Astrocyte (in vitro differentiated cells and primary cell): ENCODE results near the gene UPF2. TPM values are rescaled to one million over a fixed set of nuclear protein-coding genes. Genes with fewer than 3 reads are reported as not detected.

Experiments
- DNase-seq: peaks from one replicate; pipeline ENCODE4 v3.0.0-alpha.2; 2010; ENCODE audit warnings: low read depth
- FAIRE-seq: peaks from 2 replicates; lab custom pipeline; 2011; peaks lifted over from hg19 to GRCh38; lab: Jason Lieb, UNC
- H2AFZ ChIP-seq: 2 replicates; pipeline ENCODE4 v1.6.0; 2012; ENCODE audit warnings: low read depth, low read length, inconsistent platforms
- H3K27ac ChIP-seq: 2 replicates; pipeline ENCODE4 v1.5.1; 2011; ENCODE audit warnings: low read depth, low read length, inconsistent platforms
- H3K27me3 ChIP-seq: 2 replicates; pipeline ENCODE4 v1.6.0; 2011; ENCODE audit warnings: low read length, inconsistent platforms; ENCODE audit not compliant: insufficient read depth
- H3K36me3 ChIP-seq: 2 replicates; pipeline ENCODE4 v1.5.1; 2011; ENCODE audit warnings: low read length, inconsistent platforms; ENCODE audit not compliant: insufficient read depth
- H3K4me1 ChIP-seq: 2 replicates; pipeline ENCODE4 v1.5.1; 2011; ENCODE audit warnings: low read length, inconsistent platforms; ENCODE audit not compliant: insufficient read depth
- H3K4me2 ChIP-seq: 2 replicates; pipeline ENCODE4 v1.6.0; 2012; ENCODE audit warnings: low read length, inconsistent platforms
- H3K4me3 ChIP-seq: 2 replicates; pipeline ENCODE4 v1.5.1; 2011; ENCODE audit warnings: low read depth, mild to moderate bottlenecking, low read length, inconsistent platforms; ENCODE audit not compliant: insufficient read depth
- H3K79me2 ChIP-seq: 2 replicates; pipeline ENCODE4 v1.6.0; 2012; ENCODE audit warnings: mild to moderate bottlenecking, low read length, inconsistent platforms; ENCODE audit not compliant: insufficient read depth
- H3K9ac ChIP-seq: 2 replicates; pipeline ENCODE4 v1.6.0; 2012; ENCODE audit warnings: mild to moderate bottlenecking, low read length, inconsistent platforms
- H3K9me3 ChIP-seq: 2 replicates; pipeline ENCODE4 v1.5.1; 2012; ENCODE audit warnings: low read depth, mild to moderate bottlenecking, low read length, inconsistent platforms; ENCODE audit not compliant: insufficient read depth
- H4K20me1 ChIP-seq: 2 replicates; pipeline ENCODE4 v1.6.0; 2012; ENCODE audit warnings: low read length, inconsistent platforms; ENCODE audit not compliant: insufficient read depth
- H3K27ac Mint-ChIP-seq: one replicate; pipeline ENCODE4 v1.8.0; 2021; ENCODE audit warnings: mild to moderate bottlenecking, mixed read lengths; ENCODE audit not compliant: unreplicated experiment
- H3K27me3 Mint-ChIP-seq: one replicate; pipeline ENCODE4 v1.8.0; 2021; ENCODE audit warnings: low read depth, mixed read lengths; ENCODE audit not compliant: unreplicated experiment
- H3K36me3 Mint-ChIP-seq: one replicate; pipeline ENCODE4 v1.8.0; 2021; ENCODE audit warnings: low read depth, mixed read lengths; ENCODE audit not compliant: unreplicated experiment
- H3K4me1 Mint-ChIP-seq: one replicate; pipeline ENCODE4 v1.8.0; 2021; ENCODE audit warnings: low read depth, mixed read lengths; ENCODE audit not compliant: unreplicated experiment
- H3K4me3 Mint-ChIP-seq: one replicate; pipeline ENCODE4 v1.8.0; 2021; ENCODE audit warnings: mild to moderate bottlenecking, moderate library complexity, mixed read lengths; ENCODE audit not compliant: unreplicated experiment
- H3K9me3 Mint-ChIP-seq: one replicate; pipeline ENCODE4 v1.8.0; 2021; ENCODE audit warnings: mild to moderate bottlenecking, mixed read lengths; ENCODE audit not compliant: unreplicated experiment
- CTCF ChIP-seq: IDR thresholded peaks from 2 replicates; pipeline ENCODE4 v1.5.1; 2011; ENCODE audit warnings: low read depth, mild to moderate bottlenecking, inconsistent platforms, low read length, moderate library complexity; ENCODE audit not compliant: insufficient read depth
- EZH2 ChIP-seq: IDR thresholded peaks from 2 replicates; pipeline ENCODE4 v1.6.1; 2012; ENCODE audit warnings: mild to moderate bottlenecking, low read length, inconsistent platforms; ENCODE audit not compliant: insufficient read depth
- total RNA-seq: library from RNA; stranded (reverse); gene quantifications from 2 replicates; pipeline ENCODE4 v1.2.1, GENCODE V29; 2021

Gene UPF2
- total RNA-seq, 1 donor from 2014 or later, result 23.2 TPM

GRCh38 chr10:11879387-11880094, 163.1 kb downstream of the UPF2 start:
- Histone ChIP-seq H3K4me3 (no peak overlapping the region), H3K36me3 (no peaks in the 10 kb centered on the region), H3K4me1 (peaks cover 25% of the 10 kb centered on the region), H3K4me2 (no peak overlapping the region), H3K9ac (no peak overlapping the region), H4K20me1 (no peaks in the 10 kb centered on the region), H3K9me3 (no peaks in the 10 kb centered on the region), H3K27me3 (no peaks in the 10 kb centered on the region), H3K27ac (no peak overlapping the region), H2AFZ (no peak overlapping the region), H3K79me2 (no peaks in the 10 kb centered on the region)
- no peaks in the 10 kb centered on the region for H3K27me3 Mint-ChIP-seq
- no peak for FAIRE-seq
- H3K9me3 Mint-ChIP-seq, result no peaks in the 10 kb centered on the region
- TF ChIP-seq EZH2 (no peak), CTCF (no peak)
- no peaks in the 10 kb centered on the region for H3K36me3 Mint-ChIP-seq
- H3K27ac Mint-ChIP-seq, result no peak overlapping the region
- no peak overlapping the region for H3K4me3 Mint-ChIP-seq
- DNase-seq, result no peak
- H3K4me1 Mint-ChIP-seq, result peaks cover 24% of the 10 kb centered on the region

GRCh38 chr10:11878776-11879175, 163.8 kb downstream of the UPF2 start:
- H3K4me3 Mint-ChIP-seq, result no peak overlapping the region
- no peak overlapping the region for H3K4me3 ChIP-seq
- H3K4me1 Mint-ChIP-seq, result peaks cover 28% of the 10 kb centered on the region
- no peaks in the 10 kb centered on the region for H3K27me3 Mint-ChIP-seq
- no peaks in the 10 kb centered on the region for H3K79me2 ChIP-seq
- H3K27ac ChIP-seq, result no peak overlapping the region
- no peak overlapping the region for H3K9ac ChIP-seq
- TF ChIP-seq CTCF, result no peak
- no peak for TF ChIP-seq EZH2
- H3K36me3 ChIP-seq, result no peaks in the 10 kb centered on the region
- H3K27ac Mint-ChIP-seq, result peak overlapping the region; percentile 58
- H3K27me3 ChIP-seq, result no peaks in the 10 kb centered on the region
- no peaks in the 10 kb centered on the region for H4K20me1 ChIP-seq
- no peaks in the 10 kb centered on the region for H3K9me3 Mint-ChIP-seq
- H2AFZ ChIP-seq, result no peak overlapping the region
- H3K36me3 Mint-ChIP-seq, result no peaks in the 10 kb centered on the region
- FAIRE-seq (no peak), DNase-seq (no peak)
- peaks cover 26% of the 10 kb centered on the region for H3K4me1 ChIP-seq
- no peaks in the 10 kb centered on the region for H3K9me3 ChIP-seq
- no peak overlapping the region for H3K4me2 ChIP-seq

GRCh38 chr10:11877591-11877905, 165.1 kb downstream of the UPF2 start:
- Histone ChIP-seq H3K4me3 (no peak overlapping the region), H2AFZ (no peak overlapping the region), H4K20me1 (no peaks in the 10 kb centered on the region), H3K27ac (no peak overlapping the region), H3K79me2 (no peaks in the 10 kb centered on the region), H3K36me3 (no peaks in the 10 kb centered on the region), H3K9ac (no peak overlapping the region), H3K4me2 (no peak overlapping the region), H3K9me3 (no peaks in the 10 kb centered on the region), H3K27me3 (no peaks in the 10 kb centered on the region), H3K4me1 (peaks cover 26% of the 10 kb centered on the region)
- DNase-seq (no peak), FAIRE-seq (no peak)
- no peaks in the 10 kb centered on the region for H3K27me3 Mint-ChIP-seq
- TF ChIP-seq EZH2, result no peak
- no peak for TF ChIP-seq CTCF
- no peaks in the 10 kb centered on the region for H3K36me3 Mint-ChIP-seq
- H3K4me1 Mint-ChIP-seq, result peaks cover 28% of the 10 kb centered on the region
- H3K27ac Mint-ChIP-seq, result no peak overlapping the region
- peak overlapping the region; percentile 68 for H3K4me3 Mint-ChIP-seq
- H3K9me3 Mint-ChIP-seq, result no peaks in the 10 kb centered on the region
